ENCODE measurements around the gene SMG6.
A peak's percentile ranks its signal among the peaks of the same experiment; 100 is the strongest.

SMG6 gene

GRCh38 chr17:2343421-2343820, 39.8 kb upstream of the SMG6 start:
- Histone ChIP-seq H3K4me1 (ENCODE audit: control insufficient read depth, low read depth, low read length) (no peaks in the 10 kb centered on the region), H3K23ac (ENCODE audit: low read length) (no peak overlapping the region), H3K18ac (ENCODE audit: low read length) (no peak overlapping the region), H3K9ac (ENCODE audit: low read length) (no peak overlapping the region), H4K5ac (ENCODE audit: low read length) (no peak overlapping the region), H3K79me1 (ENCODE audit: low read length) (no peaks in the 10 kb centered on the region), H3K36me3 (ENCODE audit: control insufficient read depth, insufficient read depth, low read length) (no peaks in the 10 kb centered on the region), H3K27ac (ENCODE audit: low read depth, low read length) (no peak overlapping the region), H3K4ac (ENCODE audit: low read depth, low read length) (no peak overlapping the region), H3K4me2 (ENCODE audit: low read length) (no peak overlapping the region), H3K27me3 (ENCODE audit: insufficient read depth, low read length, poor library complexity) (no peaks in the 10 kb centered on the region), H3K79me2 (ENCODE audit: control insufficient read depth, insufficient read depth, low read length) (no peaks in the 10 kb centered on the region), H3K4me3 (ENCODE audit: low read length) (no peak overlapping the region), H3K56ac (ENCODE audit: low read length) (no peak overlapping the region), H2BK120ac (ENCODE audit: low read depth, low read length) (no peak overlapping the region), H2AK5ac (ENCODE audit: low read length) (no peak overlapping the region), H4K8ac (ENCODE audit: low read depth, low read length) (no peak overlapping the region), H2BK15ac (replicated peaks; ENCODE audit: low read depth) (no peak overlapping the region), H2BK5ac (ENCODE audit: low read length) (no peak overlapping the region)
- WGBS (ENCODE audit: extremely low coverage, insufficient coverage, low lambda C conversion rate) = no CpG with 5 or more reads among the region's 5 CpGs
- DNase-seq = no peak

- Histone ChIP-seq H3K27me3 (ENCODE audit: insufficient read depth, low read length, poor library complexity) (no peaks in the 10 kb centered on the region), H3K18ac (ENCODE audit: low read length) (no peak overlapping the region), H3K23ac (ENCODE audit: low read length) (no peak overlapping the region), H4K8ac (ENCODE audit: low read depth, low read length) (no peak overlapping the region), H3K36me3 (ENCODE audit: control insufficient read depth, insufficient read depth, low read length) (peaks cover 14% of the 10 kb centered on the region), H2BK120ac (ENCODE audit: low read depth, low read length) (no peak overlapping the region), H3K79me2 (ENCODE audit: control insufficient read depth, insufficient read depth, low read length) (peaks cover 25% of the 10 kb centered on the region), H3K56ac (ENCODE audit: low read length) (peak overlapping the region; percentile 81), H3K4me1 (ENCODE audit: control insufficient read depth, low read depth, low read length) (no peaks in the 10 kb centered on the region), H3K79me1 (ENCODE audit: low read length) (peaks cover 11% of the 10 kb centered on the region), H2BK5ac (ENCODE audit: low read length) (no peak overlapping the region), H3K4me2 (ENCODE audit: low read length) (peak overlapping the region; percentile 77), H3K4ac (ENCODE audit: low read depth, low read length) (no peak overlapping the region), H4K5ac (ENCODE audit: low read length) (no peak overlapping the region), H2BK15ac (replicated peaks; ENCODE audit: low read depth) (no peak overlapping the region), H2AK5ac (ENCODE audit: low read length) (no peak overlapping the region), H3K27ac (ENCODE audit: low read depth, low read length) (no peak overlapping the region), H3K4me3 (ENCODE audit: low read length) (peak overlapping the region; percentile 64), H3K9ac (ENCODE audit: low read length) (peak overlapping the region; percentile 71)
- peak; percentile 62 for DNase-seq
- WGBS (ENCODE audit: extremely low coverage, insufficient coverage, low lambda C conversion rate) = no CpG with 5 or more reads among the region's 5 CpGs
Observed at GRCh38 chr17:2338315-2338657, 34.7 kb upstream of the SMG6 start.

GRCh38 chr17:2337544-2338314, 34.1 kb upstream of the SMG6 start:
- peak; percentile 47 for DNase-seq
- Histone ChIP-seq H2BK15ac (replicated peaks; ENCODE audit: low read depth) (no peak overlapping the region), H3K27ac (ENCODE audit: low read depth, low read length) (no peak overlapping the region), H2BK5ac (ENCODE audit: low read length) (no peak overlapping the region), H3K9ac (ENCODE audit: low read length) (peak overlapping the region; percentile 71), H3K4me2 (ENCODE audit: low read length) (peak overlapping the region; percentile 77), H3K79me1 (ENCODE audit: low read length) (peaks cover 13% of the 10 kb centered on the region), H2AK5ac (ENCODE audit: low read length) (no peak overlapping the region), H4K8ac (ENCODE audit: low read depth, low read length) (no peak overlapping the region), H2BK120ac (ENCODE audit: low read depth, low read length) (peak overlapping the region; percentile 24), H3K4me1 (ENCODE audit: control insufficient read depth, low read depth, low read length) (no peaks in the 10 kb centered on the region), H3K36me3 (ENCODE audit: control insufficient read depth, insufficient read depth, low read length) (peaks cover 18% of the 10 kb centered on the region), H3K27me3 (ENCODE audit: insufficient read depth, low read length, poor library complexity) (no peaks in the 10 kb centered on the region), H3K56ac (ENCODE audit: low read length) (peak overlapping the region; percentile 86), H3K18ac (ENCODE audit: low read length) (peak overlapping the region; percentile 88), H3K79me2 (ENCODE audit: control insufficient read depth, insufficient read depth, low read length) (peaks cover 27% of the 10 kb centered on the region), H3K23ac (ENCODE audit: low read length) (no peak overlapping the region), H4K5ac (ENCODE audit: low read length) (no peak overlapping the region), H3K4me3 (ENCODE audit: low read length) (peak overlapping the region; percentile 64), H3K4ac (ENCODE audit: low read depth, low read length) (peak overlapping the region; percentile 50)
- no CpG with 5 or more reads among the region's 92 CpGs for WGBS (ENCODE audit: extremely low coverage, insufficient coverage, low lambda C conversion rate)

GRCh38 chr17:2336852-2337543, 33.4 kb upstream of the SMG6 start, which contains the start of gene SGSM2:
SGSM2 (plus strand) TSS chr17:2337501; CDS start chr17:2337689, 188 bp downstream.
- Histone ChIP-seq H3K4me2 (ENCODE audit: low read length) (peak within 1 kb of the TSS; percentile 77), H2BK5ac (ENCODE audit: low read length) (no peak within 1 kb of the TSS), H3K79me2 (ENCODE audit: control insufficient read depth, insufficient read depth, low read length) (peaks cover 27% of the 10 kb centered on the region), H2BK15ac (replicated peaks; ENCODE audit: low read depth) (no peak within 1 kb of the TSS), H3K36me3 (ENCODE audit: control insufficient read depth, insufficient read depth, low read length) (peaks cover 18% of the 10 kb centered on the region), H2BK120ac (ENCODE audit: low read depth, low read length) (peak within 1 kb of the TSS; percentile 24), H3K4ac (ENCODE audit: low read depth, low read length) (peak within 1 kb of the TSS; percentile 61), H3K23ac (ENCODE audit: low read length) (peak within 1 kb of the TSS; percentile 87), H3K18ac (ENCODE audit: low read length) (peak within 1 kb of the TSS; percentile 88), H4K5ac (ENCODE audit: low read length) (no peak within 1 kb of the TSS), H3K56ac (ENCODE audit: low read length) (peak within 1 kb of the TSS; percentile 86), H4K8ac (ENCODE audit: low read depth, low read length) (no peak within 1 kb of the TSS), H3K27ac (ENCODE audit: low read depth, low read length) (peak within 1 kb of the TSS; percentile 0), H3K4me3 (ENCODE audit: low read length) (peak within 1 kb of the TSS; percentile 64), H3K9ac (ENCODE audit: low read length) (peak within 1 kb of the TSS; percentile 71), H2AK5ac (ENCODE audit: low read length) (no peak within 1 kb of the TSS), H3K79me1 (ENCODE audit: low read length) (peaks cover 13% of the 10 kb centered on the region), H3K27me3 (ENCODE audit: insufficient read depth, low read length, poor library complexity) (no peaks in the 10 kb centered on the region), H3K4me1 (ENCODE audit: control insufficient read depth, low read depth, low read length) (no peaks in the 10 kb centered on the region)
- peak; percentile 38 for DNase-seq
- WGBS (ENCODE audit: extremely low coverage, insufficient coverage, low lambda C conversion rate) = no CpG with 5 or more reads among the region's 77 CpGs

DNA sequence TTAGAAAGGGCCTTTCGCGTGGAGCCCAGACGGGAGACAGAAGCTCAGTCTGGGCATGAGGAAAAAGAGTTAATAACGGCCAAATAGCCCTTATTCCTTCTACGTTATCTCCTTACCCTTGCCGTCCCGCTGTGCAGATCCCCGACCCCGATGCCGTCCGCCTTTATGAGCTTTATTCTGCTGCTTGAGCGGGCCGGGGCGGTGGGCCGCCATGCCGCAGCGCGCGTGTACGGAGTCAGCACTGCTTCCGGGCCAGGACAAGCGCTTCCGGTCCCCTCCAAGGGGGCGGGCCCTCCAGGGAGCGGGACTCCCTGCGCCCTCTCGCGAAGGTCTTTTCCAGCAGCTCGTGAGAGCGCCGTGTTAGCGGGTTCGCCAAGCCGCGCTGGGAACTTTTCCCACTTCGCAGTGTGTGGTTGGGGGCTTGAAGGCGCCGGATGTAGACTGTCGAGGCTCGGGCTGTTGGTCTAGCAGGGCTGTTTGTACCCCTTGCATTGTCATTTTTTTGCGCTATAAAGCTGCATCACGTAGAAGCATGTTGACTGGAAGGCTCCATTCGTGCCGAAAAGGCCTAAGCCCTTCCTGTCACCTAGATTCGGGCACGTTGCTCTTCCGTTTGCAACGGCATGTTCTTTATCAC, 32.7 kb upstream of the SMG6 start, which contains the start of gene TSR1:
Gene TSR1, minus strand, starts transcription at position 243 of the 637 bp plus-strand sequence. Its CDS starts 30 bp downstream, at position 213.
- Histone ChIP-seq H3K18ac (ENCODE audit: low read length) (no peak within 1 kb of the TSS), H3K4ac (ENCODE audit: low read depth, low read length) (peak within 1 kb of the TSS; percentile 70), H2BK15ac (replicated peaks; ENCODE audit: low read depth) (no peak within 1 kb of the TSS), H4K5ac (ENCODE audit: low read length) (no peak within 1 kb of the TSS), H3K4me2 (ENCODE audit: low read length) (peak within 1 kb of the TSS; percentile 84), H3K4me1 (ENCODE audit: control insufficient read depth, low read depth, low read length) (no peaks in the 10 kb centered on the region), H3K23ac (ENCODE audit: low read length) (peak within 1 kb of the TSS; percentile 87), H3K56ac (ENCODE audit: low read length) (peak within 1 kb of the TSS; percentile 86), H4K8ac (ENCODE audit: low read depth, low read length) (no peak within 1 kb of the TSS), H3K4me3 (ENCODE audit: low read length) (peak within 1 kb of the TSS; percentile 91), H2BK120ac (ENCODE audit: low read depth, low read length) (no peak within 1 kb of the TSS), H3K27me3 (ENCODE audit: insufficient read depth, low read length, poor library complexity) (no peaks in the 10 kb centered on the region), H3K27ac (ENCODE audit: low read depth, low read length) (peak within 1 kb of the TSS; percentile 0), H3K79me2 (ENCODE audit: control insufficient read depth, insufficient read depth, low read length) (peaks cover 27% of the 10 kb centered on the region), H2BK5ac (ENCODE audit: low read length) (no peak within 1 kb of the TSS), H3K36me3 (ENCODE audit: control insufficient read depth, insufficient read depth, low read length) (peaks cover 22% of the 10 kb centered on the region), H3K9ac (ENCODE audit: low read length) (peak within 1 kb of the TSS; percentile 96), H3K79me1 (ENCODE audit: low read length) (peaks cover 14% of the 10 kb centered on the region), H2AK5ac (ENCODE audit: low read length) (peak within 1 kb of the TSS; percentile 60)
- WGBS (ENCODE audit: extremely low coverage, insufficient coverage, low lambda C conversion rate) = no CpG with 5 or more reads among the region's 48 CpGs
- DNase-seq = peak; percentile 96

All from mesendoderm (in vitro differentiated cells).